NCI-H2107 treated with DMSO at 0.1 percent for 48 hours (cell line): ENCODE measurements around the gene VDR.

ENCODE experiments used
- DNase-seq: peaks from one replicate; lab custom pipeline; 2025; ENCODE audit not compliant: unreplicated experiment; lab: John Stamatoyannopoulos, UW

The VDR gene

DNA sequence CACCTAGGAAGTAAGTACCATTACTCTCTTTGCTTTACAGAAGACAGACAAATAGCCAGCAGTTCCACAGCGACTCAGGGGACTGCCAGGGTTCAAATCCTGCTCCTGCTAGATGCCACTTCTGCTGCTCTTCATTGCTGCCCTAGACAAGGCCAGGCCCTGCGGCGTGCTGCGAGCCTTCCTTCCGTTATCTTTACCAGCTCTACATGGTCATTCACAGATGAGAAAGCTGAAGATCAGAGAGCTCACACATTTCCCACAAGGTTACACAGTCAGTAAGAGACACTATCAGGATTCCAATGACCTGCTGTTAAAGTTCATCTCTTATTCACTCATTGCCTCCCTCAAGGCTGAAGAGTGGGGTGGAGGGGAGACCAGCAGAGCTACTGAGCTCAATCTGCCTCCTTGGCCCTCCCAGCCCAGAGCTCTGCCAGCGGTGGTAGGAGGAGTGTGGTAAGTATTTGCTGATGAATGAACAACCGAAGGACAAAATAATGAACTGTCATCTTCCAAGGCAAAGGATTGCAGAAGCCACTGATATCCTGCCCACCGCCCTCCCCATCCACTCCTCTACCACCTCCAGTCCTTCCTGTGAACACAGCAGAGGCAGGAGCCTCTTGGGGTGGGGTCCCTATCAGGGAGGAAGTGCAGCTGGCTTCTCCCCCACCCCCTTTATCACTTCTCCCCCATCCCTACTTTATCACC lies 70.4 kb downstream of the VDR start:
- DNase-seq: no peak

- no peak for DNase-seq
These were observed 71.2 kb downstream of the VDR start for GRCh38 chr12:47833591-47834012.

DNA sequence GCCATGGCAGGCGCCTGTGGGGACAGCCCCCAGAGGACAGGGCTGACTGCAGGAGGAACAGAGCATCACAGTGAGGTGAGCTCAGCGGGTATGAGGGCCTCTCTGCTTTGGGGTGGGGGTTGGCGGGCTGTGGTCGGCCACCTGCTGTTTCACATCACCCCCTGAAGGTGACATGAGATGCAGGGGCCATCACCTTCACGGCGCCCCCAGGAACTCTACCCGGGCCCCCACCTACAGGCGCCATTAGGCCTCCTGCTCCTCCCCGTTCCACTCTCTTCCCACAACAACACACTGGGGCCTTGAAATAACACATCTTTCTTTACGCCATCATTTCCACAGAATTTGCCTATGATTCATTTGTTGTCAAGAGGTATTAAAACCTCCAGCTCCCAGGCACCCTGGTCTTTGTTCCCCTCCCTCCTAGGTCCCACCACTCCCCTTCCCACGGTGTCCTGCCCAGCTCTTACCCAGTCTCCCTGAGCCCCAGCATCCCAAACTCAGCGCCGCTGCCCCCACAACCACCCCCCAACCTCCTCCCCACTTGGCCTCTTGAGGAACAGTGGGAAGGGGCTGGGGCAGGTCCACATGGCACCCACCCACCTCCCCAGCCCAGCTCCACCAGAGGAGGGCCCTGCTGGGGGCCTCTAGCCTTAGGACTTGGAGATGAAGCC lies 72.4 kb downstream of the VDR start:
- DNase-seq: no peak

DNA sequence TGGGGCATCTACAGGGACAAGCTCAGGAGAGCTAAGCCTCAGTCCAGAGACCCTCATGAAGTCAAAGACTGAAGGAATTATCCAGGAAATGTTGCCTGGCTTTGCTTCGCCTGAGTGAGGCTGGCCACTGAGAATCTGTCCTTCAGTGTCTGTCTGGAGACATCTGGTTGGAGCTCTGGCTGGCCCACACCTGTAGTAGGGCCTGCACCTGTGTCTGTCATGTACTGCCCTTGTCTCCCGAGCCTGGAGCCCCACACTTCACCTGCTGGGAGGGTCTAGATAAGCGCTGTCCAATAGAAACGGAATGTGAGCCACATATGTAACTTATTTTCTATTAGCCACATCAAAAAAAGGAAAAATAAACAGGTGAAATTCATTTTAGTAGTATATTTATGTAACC lies 75.2 kb downstream of the VDR start:
- no peak for DNase-seq

- DNase-seq: no peak
These were observed 75.8 kb downstream of the VDR start for GRCh38 chr12:47828976-47829482.

DNA sequence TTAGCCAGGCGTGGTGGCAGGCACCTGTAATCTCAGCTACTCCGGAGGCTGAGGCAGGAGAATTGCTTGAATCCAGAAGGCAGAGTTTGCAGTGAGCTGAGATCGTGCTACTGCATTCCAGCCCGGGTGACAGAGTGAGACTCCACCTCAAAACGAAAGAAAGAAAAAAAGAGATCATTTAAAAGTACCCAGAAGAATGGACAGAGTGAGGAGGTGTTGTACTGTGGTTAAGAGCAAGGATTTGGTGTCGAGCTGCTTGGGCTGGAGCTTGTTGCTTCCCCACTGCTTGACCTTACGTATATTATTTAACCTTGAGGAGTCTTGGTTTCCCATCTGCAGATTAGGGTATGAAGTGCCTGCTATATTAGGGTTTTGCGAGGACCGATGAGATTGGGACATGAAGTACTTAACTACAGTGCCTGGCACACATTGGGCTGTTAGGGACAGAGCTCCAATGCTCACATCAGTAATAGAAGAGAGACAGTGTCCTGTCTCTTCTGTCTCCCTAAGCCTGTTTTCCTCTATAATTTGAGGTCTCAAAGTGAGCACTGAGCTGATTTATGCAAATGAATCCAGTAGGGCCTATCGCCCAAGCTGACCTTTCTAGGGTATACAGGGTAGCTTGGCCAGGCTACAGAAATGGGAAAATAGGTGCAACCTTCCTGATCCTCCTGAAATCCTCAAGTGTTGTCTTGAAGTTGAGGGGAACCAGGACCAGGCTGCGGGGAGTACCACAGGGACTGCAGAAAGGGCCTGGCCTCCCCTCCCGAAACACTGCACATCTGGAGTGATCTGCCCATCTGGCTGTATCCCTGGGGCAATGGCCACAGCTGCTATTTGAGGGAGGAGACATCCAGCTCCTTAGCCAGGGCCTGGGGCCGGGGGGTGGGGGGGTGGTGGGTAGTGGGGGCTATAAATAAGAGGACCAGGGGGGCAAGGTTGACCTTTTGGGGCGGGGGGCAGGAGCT lies 76.5 kb downstream of the VDR start:
- no peak for DNase-seq

DNA sequence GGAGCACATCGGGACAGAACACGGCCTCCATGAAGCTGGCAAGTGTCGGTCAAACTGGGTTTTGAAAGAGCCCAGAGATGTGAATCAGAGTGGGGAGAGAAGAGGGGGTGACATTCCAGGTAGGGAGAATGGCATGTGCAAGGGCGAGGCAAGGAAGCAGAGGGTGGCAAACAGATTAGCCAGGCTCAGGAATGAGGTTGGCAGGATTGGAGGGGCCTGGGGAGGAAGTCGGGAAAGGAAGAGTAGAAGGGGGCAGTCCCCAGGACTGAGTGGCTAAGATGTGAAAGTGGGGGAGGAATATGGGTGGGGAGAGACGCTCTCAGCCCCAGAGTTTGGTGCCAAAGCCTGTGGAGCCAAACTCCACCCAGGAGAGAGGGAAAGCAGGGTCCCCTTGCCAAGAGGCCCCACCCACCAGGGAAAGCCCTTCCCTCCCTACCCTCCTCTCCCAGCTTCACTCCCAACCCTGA lies 79.6 kb downstream of the VDR start:
- no peak for DNase-seq

DNA sequence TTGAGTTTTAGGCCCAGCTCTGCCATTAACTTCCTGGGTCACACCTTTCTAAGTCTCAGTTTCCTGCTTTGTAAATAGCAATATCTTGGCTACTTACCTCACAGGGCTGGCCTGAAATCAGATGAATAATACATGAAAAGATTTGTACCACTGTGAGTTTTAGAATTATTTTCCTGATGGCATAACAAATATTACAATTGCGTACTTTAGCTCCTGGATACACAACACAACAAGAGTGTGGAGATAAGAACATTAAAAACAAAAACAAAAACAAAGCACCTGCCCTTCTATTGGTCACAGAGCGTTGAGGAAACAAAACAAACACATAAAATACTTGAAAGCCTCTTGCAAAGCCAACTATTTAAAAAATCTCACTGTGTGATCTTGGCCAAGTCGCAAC lies 80.2 kb downstream of the VDR start:
- DNase-seq: no peak

- DNase-seq: no peak
These were observed 80.6 kb downstream of the VDR start for GRCh38 chr12:47824198-47824597.

DNA sequence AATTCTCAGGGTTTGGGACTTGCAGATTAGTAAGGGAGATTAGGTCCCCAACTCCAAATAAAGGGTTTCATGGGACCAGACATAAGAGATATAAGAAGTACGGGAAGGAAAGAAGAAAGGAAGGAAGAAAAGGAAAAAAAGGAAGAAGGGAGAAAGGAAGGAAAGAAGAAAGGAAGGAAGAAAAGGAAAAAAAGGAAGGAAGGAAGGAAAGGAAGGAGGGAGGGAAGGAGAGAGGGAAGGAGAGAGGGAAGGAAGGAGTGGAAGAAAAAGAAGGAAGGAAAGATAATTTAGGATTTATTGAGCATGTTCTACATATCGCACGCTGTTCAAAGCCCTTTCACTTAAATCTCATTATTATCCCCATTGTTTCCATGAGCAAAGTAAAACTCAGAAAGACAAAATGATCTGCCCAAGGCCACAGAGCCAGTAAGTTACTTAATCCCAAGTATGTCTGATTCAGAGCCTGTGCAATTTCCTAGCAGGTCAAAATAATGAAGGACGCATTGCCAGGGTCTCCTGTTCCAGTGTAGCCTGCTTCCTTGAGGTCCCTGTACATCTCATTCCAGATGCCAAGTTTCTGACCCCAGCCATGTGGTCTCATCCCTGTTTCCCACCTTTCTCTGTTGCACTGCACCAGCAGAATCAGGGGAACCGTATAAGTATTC lies 81.2 kb downstream of the VDR start:
- no peak for DNase-seq

DNA sequence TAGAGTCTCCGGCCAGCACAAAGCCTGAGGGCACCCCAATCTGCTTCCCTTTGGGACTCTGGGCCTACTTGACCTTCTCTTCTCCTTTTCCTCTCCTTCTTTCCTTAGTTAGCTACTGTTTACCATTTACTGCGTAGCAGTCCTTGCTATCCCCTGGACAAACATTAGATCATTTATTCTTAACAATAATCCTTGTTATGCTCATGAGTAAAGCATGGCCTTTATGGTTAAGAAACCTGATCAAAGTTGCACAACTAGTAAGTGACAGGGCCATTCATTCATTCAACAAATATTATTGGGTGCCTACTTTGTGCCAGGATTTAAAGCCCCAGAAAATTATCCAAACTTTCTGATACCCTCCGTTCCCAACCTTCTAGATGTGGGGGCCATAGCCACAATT lies 81.9 kb downstream of the VDR start:
- no peak for DNase-seq

DNA sequence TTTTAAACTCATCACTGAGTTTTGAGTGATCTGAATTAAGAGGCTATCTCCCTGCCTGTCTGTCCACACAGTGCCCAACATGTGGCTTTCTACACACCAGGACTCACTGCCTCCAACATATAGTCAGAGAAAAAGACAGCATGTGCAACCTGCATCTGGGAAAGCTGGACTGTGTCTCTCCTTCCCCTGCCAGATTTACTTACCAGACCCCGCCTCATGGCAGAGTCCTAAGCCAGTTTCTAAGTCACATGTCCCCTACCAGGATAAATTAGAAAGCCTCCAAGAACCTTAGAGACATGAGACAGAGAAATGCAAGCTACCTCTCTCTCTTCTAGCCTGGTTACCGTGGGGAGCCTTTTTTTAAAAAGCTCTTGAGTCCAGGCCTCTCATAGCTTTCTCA lies 82.4 kb downstream of the VDR start:
- no peak for DNase-seq

DNA sequence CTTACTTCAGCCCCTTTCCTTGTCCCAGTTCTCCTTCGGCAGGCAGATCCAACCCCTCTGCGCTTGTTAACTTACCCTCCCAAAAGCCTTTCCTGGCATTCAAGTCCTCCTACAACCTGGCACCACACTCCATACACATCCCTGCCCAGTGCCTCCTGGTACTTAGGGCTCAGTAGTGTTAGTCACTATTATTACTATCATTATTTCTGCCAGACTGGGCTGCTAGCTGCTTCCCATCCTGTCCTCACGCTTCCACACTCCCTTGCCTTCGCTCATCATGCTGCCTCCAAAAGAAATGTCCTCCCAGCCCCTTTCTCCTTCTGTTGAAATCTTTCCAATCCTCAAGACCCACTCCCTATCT lies 83.5 kb downstream of the VDR start:
- no peak for DNase-seq

DNA sequence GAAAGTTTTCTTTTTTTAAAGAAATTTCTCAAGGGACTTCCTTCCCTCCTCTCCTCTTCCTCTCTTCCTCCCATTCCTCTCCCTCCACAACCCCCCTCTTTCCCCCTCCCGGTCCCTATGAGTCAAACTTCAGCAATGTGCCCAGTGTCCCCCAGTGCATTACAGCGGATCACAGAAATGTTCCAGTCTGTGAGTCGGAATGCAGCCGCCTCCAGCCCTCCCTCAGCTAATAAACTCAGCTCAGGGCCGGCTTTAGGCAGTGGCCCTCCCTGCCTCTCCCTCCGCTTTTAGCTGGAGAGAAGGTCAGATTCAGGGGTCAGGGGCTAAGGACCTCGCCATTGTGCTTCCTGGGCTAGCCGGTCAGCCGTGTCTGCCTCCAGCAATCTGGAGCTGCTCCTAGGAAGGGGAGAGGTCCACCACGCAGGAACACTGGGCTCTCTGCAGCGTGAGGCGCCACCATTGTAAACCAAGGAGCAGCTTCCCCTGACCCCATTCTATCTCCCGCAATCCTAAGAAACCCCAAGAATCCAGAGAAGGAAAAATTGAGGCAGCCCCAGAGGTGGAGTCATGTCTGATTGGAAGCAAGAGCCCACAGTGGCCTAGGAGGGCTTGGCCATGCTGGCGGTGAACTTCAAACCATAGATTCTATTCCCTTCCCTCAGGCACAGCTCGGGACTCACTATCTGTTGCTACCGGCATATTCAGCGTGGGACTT lies 84.0 kb downstream of the VDR start:
- no peak for DNase-seq

DNA sequence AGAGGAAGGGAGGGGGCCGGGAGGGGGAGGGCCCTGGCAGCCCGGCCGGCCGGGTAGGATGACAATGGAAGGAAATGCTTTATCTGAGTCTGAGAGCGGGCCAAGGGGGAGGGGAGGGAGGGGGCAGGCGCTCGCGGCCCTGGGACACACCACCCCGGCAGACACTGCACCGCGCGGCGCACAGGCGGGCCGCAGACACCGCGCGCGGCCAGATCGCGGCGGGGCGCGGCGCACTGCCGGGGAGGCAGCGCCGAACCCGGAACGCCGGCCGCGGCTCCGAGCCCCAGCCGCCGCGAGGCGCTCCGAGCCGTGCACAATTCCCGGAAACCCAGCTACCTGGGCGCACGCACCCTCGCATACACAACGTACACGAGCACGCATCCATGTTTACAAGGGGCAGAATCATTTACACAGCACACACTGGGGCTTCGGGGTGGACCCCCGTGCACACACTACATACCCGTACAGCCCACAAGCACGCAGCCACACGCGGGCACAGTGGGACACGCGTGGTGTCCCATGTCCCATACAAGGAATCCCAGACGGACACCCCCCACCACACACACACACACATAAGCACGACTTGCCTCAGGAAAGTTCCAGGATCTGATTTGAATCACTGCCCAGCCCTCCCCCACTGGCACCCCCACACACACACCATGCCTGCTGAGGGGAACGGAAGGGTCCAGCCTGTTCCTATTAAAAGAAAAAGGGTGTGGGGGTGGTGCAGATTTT lies 84.7 kb downstream of the VDR start, which contains the start of gene HDAC7:
TSS of gene HDAC7 (minus strand) at position 8 of the 735 bp plus-strand sequence. CDS start 118 bp downstream, outside the sequence.
- no peak for DNase-seq

- no peak for DNase-seq
These were observed 85.5 kb downstream of the VDR start for GRCh38 chr12:47819138-47819895.

DNA sequence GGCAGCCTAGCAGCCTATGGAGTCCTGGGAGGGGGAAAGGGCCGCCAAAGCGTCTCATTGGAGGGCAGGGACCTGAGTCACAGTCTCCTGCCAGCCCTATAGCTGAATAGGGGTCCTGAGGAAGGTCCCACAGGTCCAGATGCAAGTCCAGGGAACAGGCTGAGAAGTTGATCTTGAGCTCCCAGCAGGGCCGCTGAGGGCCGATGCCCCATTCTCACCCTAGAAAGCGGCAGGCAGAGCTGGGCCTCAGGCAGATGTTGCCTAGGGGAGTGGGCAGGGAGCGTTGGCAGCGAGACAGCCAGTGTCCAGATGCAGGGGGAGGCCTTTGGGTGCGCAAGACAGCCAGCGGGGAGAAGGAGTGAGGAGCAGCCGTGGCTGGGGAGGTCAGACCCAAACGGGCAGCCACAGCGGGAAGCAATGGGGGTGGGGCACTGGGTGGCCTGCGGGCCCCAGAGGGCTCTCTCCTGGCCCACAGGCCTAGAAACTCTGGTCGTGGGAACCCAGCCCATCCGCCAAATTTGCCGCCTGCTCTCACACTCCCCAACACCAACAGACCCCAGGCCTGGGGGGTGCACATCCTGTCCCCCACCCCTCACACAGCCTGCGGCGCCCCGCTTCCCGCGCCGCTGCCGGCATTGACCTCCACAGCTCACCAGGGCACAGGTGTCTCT lies 86.2 kb downstream of the VDR start:
- DNase-seq: no peak

DNA sequence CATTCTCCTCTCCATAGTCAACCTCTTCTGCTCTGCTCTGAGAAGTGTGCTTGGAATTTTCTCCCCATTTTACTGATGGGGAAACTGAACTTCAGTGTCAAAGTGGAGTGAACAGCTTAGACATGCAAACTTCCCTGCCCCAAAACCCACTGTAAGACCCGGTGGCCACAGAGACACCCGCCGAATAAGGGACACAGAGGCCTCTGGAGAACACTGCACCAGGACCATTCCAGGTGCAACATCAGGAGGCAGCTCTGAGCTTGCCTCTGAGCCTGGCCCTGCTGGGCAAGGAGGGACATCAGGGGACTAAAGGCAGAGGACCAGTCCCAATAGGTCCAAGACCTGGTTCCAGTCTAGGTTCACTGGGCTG lies 86.8 kb downstream of the VDR start:
- no peak for DNase-seq
